H9 (cell line): ENCODE results near the gene ZFP69B. TPM values are rescaled to one million over a fixed set of nuclear protein-coding genes. Genes with fewer than 3 reads are reported as not detected.

Source experiments
- DNase-seq: peaks from one replicate; pipeline ENCODE4 v3.0.0-alpha.2; 2017
- H2AFZ ChIP-seq: one replicate; pipeline ENCODE4 v1.6.1; 2013; ENCODE audit warnings: mild to moderate bottlenecking, low read length, control low read depth, moderate library complexity
- H2AK5ac ChIP-seq: 2 replicates; pipeline ENCODE4 v1.6.1; 2013; ENCODE audit warnings: low read length, control low read depth, mixed read lengths; ENCODE audit not compliant: insufficient read length
- H2BK120ac ChIP-seq: one replicate; pipeline ENCODE4 v1.6.1; 2013; ENCODE audit warnings: low read depth, mild to moderate bottlenecking, low read length, control low read depth, inconsistent platforms; ENCODE audit not compliant: poor library complexity, severe bottlenecking
- H2BK12ac ChIP-seq: 2 replicates; pipeline ENCODE4 v1.6.1; 2013; ENCODE audit warnings: low read length, control low read depth, mixed read lengths, low read depth; ENCODE audit not compliant: insufficient read length
- H2BK15ac ChIP-seq: 2 replicates; pipeline ENCODE4 v1.6.1; 2013; ENCODE audit warnings: low read depth, low read length, control low read depth
- H2BK20ac ChIP-seq: one replicate; pipeline ENCODE4 v1.6.1; 2013; ENCODE audit warnings: low read depth, mild to moderate bottlenecking, low read length, control low read depth, inconsistent platforms; ENCODE audit not compliant: poor library complexity, severe bottlenecking
- H2BK5ac ChIP-seq: 2 replicates; pipeline ENCODE4 v1.6.1; 2013; ENCODE audit warnings: low read length, control low read depth, mixed read lengths; ENCODE audit not compliant: insufficient read length
- H3K14ac ChIP-seq: 2 replicates; pipeline ENCODE4 v1.6.1; 2013; ENCODE audit warnings: low read length, control low read depth; ENCODE audit not compliant: insufficient read depth
- H3K18ac ChIP-seq: 2 replicates; pipeline ENCODE4 v1.6.1; 2013; ENCODE audit warnings: low read depth, mild to moderate bottlenecking, mixed read lengths, low read length, control low read depth; ENCODE audit not compliant: insufficient read length
- H3K23ac ChIP-seq: 2 replicates; pipeline ENCODE4 v1.6.1; 2013; ENCODE audit warnings: low read length, control low read depth, mixed read lengths, low read depth; ENCODE audit not compliant: insufficient read length
- H3K23me2 ChIP-seq: 2 replicates; pipeline ENCODE4 v1.6.1; 2013; ENCODE audit warnings: low read depth, mild to moderate bottlenecking, mixed read lengths, low read length, control low read depth; ENCODE audit not compliant: insufficient read length, poor library complexity, severe bottlenecking
- H3K27ac ChIP-seq: 2 replicates; pipeline ENCODE4 v1.5.1; 2013; ENCODE audit warnings: low read length, control low read depth, mixed read lengths, low read depth; ENCODE audit not compliant: insufficient read length
- H3K27me3 ChIP-seq: 2 replicates; pipeline ENCODE4 v1.6.1; 2013; ENCODE audit warnings: low read length, control low read depth, inconsistent platforms; ENCODE audit not compliant: insufficient read depth
- H3K4ac ChIP-seq: 2 replicates; pipeline ENCODE4 v1.6.1; 2013; ENCODE audit warnings: low read depth, mild to moderate bottlenecking, control low read depth, inconsistent platforms, low read length, moderate library complexity
- H3K4me1 ChIP-seq: 2 replicates; pipeline ENCODE4 v1.6.1; 2013; ENCODE audit warnings: low read length, control low read depth, inconsistent platforms; ENCODE audit not compliant: insufficient read depth
- H3K4me2 ChIP-seq: 2 replicates; pipeline ENCODE4 v1.6.1; 2013; ENCODE audit warnings: low read length, control low read depth, mixed read lengths; ENCODE audit not compliant: insufficient read length, insufficient read depth
- H3K56ac ChIP-seq: 2 replicates; pipeline ENCODE4 v1.6.1; 2013; ENCODE audit warnings: low read depth, mild to moderate bottlenecking, mixed read lengths, low read length, control low read depth; ENCODE audit not compliant: insufficient read length
- H3K79me1 ChIP-seq: 2 replicates; pipeline ENCODE4 v1.6.1; 2013; ENCODE audit warnings: low read depth, mild to moderate bottlenecking, moderate library complexity, low read length, control low read depth, inconsistent platforms; ENCODE audit not compliant: insufficient read depth, poor library complexity, severe bottlenecking
- H3K79me2 ChIP-seq: 2 replicates; pipeline ENCODE4 v1.6.1; 2013; ENCODE audit warnings: low read length, control low read depth, inconsistent platforms; ENCODE audit not compliant: insufficient read depth
- H3K9ac ChIP-seq: 2 replicates; pipeline ENCODE4 v1.6.1; 2013; ENCODE audit warnings: low read length, control low read depth, mixed read lengths; ENCODE audit not compliant: insufficient read length; ENCODE audit errors: extremely low read depth
- H3K9me3 ChIP-seq: one replicate; pipeline ENCODE4 v1.6.1; 2013; ENCODE audit warnings: low read depth, low read length, inconsistent platforms; ENCODE audit not compliant: control insufficient read depth
- H3T11ph ChIP-seq: one replicate; pipeline ENCODE4 v1.6.1; 2013; ENCODE audit warnings: mild to moderate bottlenecking, low read length, control low read depth, inconsistent platforms
- H4K20me1 ChIP-seq: one replicate; pipeline ENCODE4 v1.6.1; 2013; ENCODE audit not compliant: control insufficient read depth, insufficient read length, insufficient read depth
- H4K5ac ChIP-seq: 2 replicates; pipeline ENCODE4 v1.6.1; 2013; ENCODE audit warnings: low read depth, mild to moderate bottlenecking, mixed read lengths, low read length, control low read depth; ENCODE audit not compliant: insufficient read length
- H4K8ac ChIP-seq: replicated peaks from 2 replicates; pipeline ENCODE4 v1.6.1; 2013; ENCODE audit warnings: low read length, control low read depth, mixed read lengths, low read depth; ENCODE audit not compliant: insufficient read length
- H4K91ac ChIP-seq: 2 replicates; pipeline ENCODE4 v1.6.1; 2013; ENCODE audit warnings: low read depth, mild to moderate bottlenecking, moderate library complexity, mixed read lengths, low read length, control low read depth; ENCODE audit not compliant: insufficient read length
- H3K27ac Mint-ChIP-seq, 3 experiments: 2 replicates in 2 of 3; 3 replicates in 1 of 3; pipeline ENCODE4 v1.8.0; 2020 to 2021; ENCODE audit warnings: mixed read lengths in 3 of 3, mild to moderate bottlenecking in 1 of 3, moderate library complexity in 1 of 3
- H3K27me3 Mint-ChIP-seq: 2 replicates; pipeline ENCODE4 v1.8.0; 2021; ENCODE audit warnings: low read depth, mild to moderate bottlenecking, moderate library complexity, mixed read lengths
- H3K36me3 Mint-ChIP-seq, 3 experiments: 2 replicates in 2 of 3; 3 replicates in 1 of 3; pipeline ENCODE4 v1.8.0; 2020 to 2021; ENCODE audit warnings: low read depth in 3 of 3, mixed read lengths in 3 of 3; ENCODE audit not compliant: insufficient read depth in 1 of 3
- H3K4me1 Mint-ChIP-seq, 2 experiments: 2 replicates each; pipeline ENCODE4 v1.8.0; 2020; ENCODE audit warnings: mixed read lengths in 2 of 2
- H3K4me3 Mint-ChIP-seq, 2 experiments: 2 replicates in 1 of 2; 3 replicates in 1 of 2; pipeline ENCODE4 v1.8.0; 2020 to 2021; ENCODE audit warnings: mild to moderate bottlenecking in 2 of 2, mixed read lengths in 2 of 2, moderate library complexity in 1 of 2
- H3K9me3 Mint-ChIP-seq, 2 experiments: 2 replicates in 1 of 2; 3 replicates in 1 of 2; pipeline ENCODE4 v1.8.0; 2020; ENCODE audit warnings: mild to moderate bottlenecking in 2 of 2, mixed read lengths in 2 of 2, moderate library complexity in 1 of 2
- CTCF ChIP-seq: fragments of 200-600 bp; sonication (generic); conservative IDR thresholded peaks from 3 replicates; pipeline ENCODE4 v1.8.0; 2021; ENCODE audit warnings: antibody characterized with exemption, mild to moderate bottlenecking
- whole genome bisulfite sequencing: extraction: QIAGEN DNeasy Blood & Tissue Kit; methylation state at CpG from one replicate; pipeline ENCODE4 v1.1.7; 2013; ENCODE audit warnings: missing lambda C conversion rate, low lambda C conversion rate, mixed read lengths; ENCODE audit not compliant: insufficient read length; ENCODE audit errors: extremely low coverage; 5-methylcytosine and 5-hydroxymethylcytosine counted together
- total RNA-seq: library from RNA; stranded (reverse); gene quantifications from 2 replicates; pipeline ENCODE4 v1.2.1, GENCODE V29; 2021

Gene ZFP69B
- total RNA-seq, 1 experiment from 2014 or later, result 16.2 TPM

GRCh38 chr1:40432644-40433390 is 17.5 kb upstream of the ZFP69B start:
- Histone ChIP-seq H3K4ac (no peak overlapping the region), H4K91ac (no peak overlapping the region), H4K8ac (no peak overlapping the region), H2AFZ (no peak overlapping the region), H3K9ac (no peak overlapping the region), H3K9me3 (no peaks in the 10 kb centered on the region), H3K79me1 (no peaks in the 10 kb centered on the region), H2BK12ac (no peak overlapping the region), H3K14ac (no peak overlapping the region), H3K27me3 (no peaks in the 10 kb centered on the region), H3K79me2 (no peaks in the 10 kb centered on the region), H3K4me1 (no peaks in the 10 kb centered on the region), H3K23me2 (no peaks in the 10 kb centered on the region), H2BK5ac (no peak overlapping the region), H2AK5ac (no peak overlapping the region), H3K4me2 (no peak overlapping the region), H3K18ac (no peak overlapping the region), H3T11ph (no peak overlapping the region), H3K27ac (no peak overlapping the region), H4K20me1 (no peaks in the 10 kb centered on the region), H2BK15ac (no peak overlapping the region), H3K23ac (no peak overlapping the region), H2BK120ac (no peak overlapping the region), H4K5ac (no peak overlapping the region), H2BK20ac (no peak overlapping the region), H3K56ac (no peak overlapping the region)
- H3K9me3 Mint-ChIP-seq, result no peaks in the 10 kb centered on the region; a peak in 1 of 5 replicates
- H3K4me3 Mint-ChIP-seq, result no peak overlapping the region
- H3K27ac Mint-ChIP-seq, result no peak overlapping the region
- 0 out of 2 replicates have a peak, but pooled peaks cover 2% of the 10 kb centered on the region for H3K27me3 Mint-ChIP-seq
- DNase-seq, result no peak
- no peaks in the 10 kb centered on the region for H3K4me1 Mint-ChIP-seq
- no peak for TF ChIP-seq CTCF
- no peaks in the 10 kb centered on the region for H3K36me3 Mint-ChIP-seq
- WGBS, result no CpG with 5 or more reads among the region's 3 CpGs
